K562 (cell line): ENCODE data around the gene MRPL55. TPM values are rescaled to one million over a fixed set of nuclear protein-coding genes. Genes with fewer than 3 reads are reported as not detected.

Source experiments
- ATAC-seq: fragments of 200-7000 bp; cut with Tn5 transposase; 3 replicates; pipeline ENCODE4 v1.9.1; 2020; ENCODE audit warnings: moderate library complexity
- BruUV-seq: library from RNA; stranded (reverse); fragments of 400-500 nt; replicated peaks from 2 replicates; lab custom pipeline; 2021; lab: Mats Ljungman, UMichigan
- CTCF ChIA-PET: fragments of 300-600 bp; formaldehyde crosslinking; extraction: SDS; loops from one replicate; lab custom pipeline; 2021; ENCODE audit warnings: low intra/inter-chr PET ratio; lab: Yijun Ruan, JAX
- POLR2A ChIA-PET: fragments of 300-600, 350-650 bp; sonication (Branson Sonifier 250); formaldehyde crosslinking; extraction: SDS; loops from one replicate; lab custom pipeline; 2021; ENCODE audit warnings: antibody characterized with exemption, inconsistent platforms; lab: Yijun Ruan, JAX
- DNase-seq, 4 experiments: peaks; one replicate each; pipeline versions ENCODE4 v3.0.0 to v3.0.0-alpha.2; 2011 to 2018; ENCODE audit warnings: low spot score in 3 of 4, mixed read lengths in 3 of 4; ENCODE audit errors: extremely low read depth in 1 of 4
- FAIRE-seq: peaks from 2 replicates; lab custom pipeline; 2011; peaks lifted over from hg19 to GRCh38; lab: Jason Lieb, UNC
- H2AFZ ChIP-seq: 2 replicates; pipeline ENCODE4 v1.6.0; 2011; ENCODE audit warnings: low read depth, low read length, control low read depth, inconsistent platforms
- H3K27ac ChIP-seq: fragments of 200-600 bp; 3 replicates; pipeline ENCODE4 v1.8.0; 2011; ENCODE audit warnings: low read depth, mild to moderate bottlenecking, control low read depth, inconsistent platforms, low read length, moderate library complexity, mixed read lengths; ENCODE audit errors: extremely low read depth
- H3K27me3 ChIP-seq, 2 experiments: fragments of 300-600 bp in 1 of 2; 2 replicates in 1 of 2; 3 replicates in 1 of 2; pipeline versions ENCODE4 v1.6.0 to v1.8.0; 2011; ENCODE audit warnings: inconsistent platforms in 2 of 2, low read length in 2 of 2, mild to moderate bottlenecking in 1 of 2, mixed read lengths in 1 of 2, moderate library complexity in 1 of 2; ENCODE audit not compliant: control insufficient read depth in 2 of 2, insufficient read depth in 2 of 2
- H3K36me3 ChIP-seq: fragments of 300-600 bp; 3 replicates; pipeline ENCODE4 v1.8.0; 2011; ENCODE audit warnings: mild to moderate bottlenecking, low read length, inconsistent platforms; ENCODE audit not compliant: control insufficient read depth, insufficient read depth
- H3K4me1 ChIP-seq, 2 experiments: fragments of 200-600 bp in 1 of 2; replicated peaks in 1 of 2; 2 replicates in 1 of 2; 3 replicates in 1 of 2; pipeline versions ENCODE4 v1.5.1 to v1.8.0; 2011; ENCODE audit warnings: inconsistent platforms in 2 of 2, low read length in 2 of 2, mild to moderate bottlenecking in 1 of 2, mixed read lengths in 1 of 2, moderate library complexity in 1 of 2; ENCODE audit not compliant: control insufficient read depth in 2 of 2, insufficient read depth in 2 of 2
- H3K4me2 ChIP-seq: 2 replicates; pipeline ENCODE4 v1.6.1; 2011; ENCODE audit warnings: low read length, control low read depth, inconsistent platforms, mixed read lengths; ENCODE audit not compliant: insufficient read depth
- H3K4me3 ChIP-seq: fragments of 200-600 bp; sonication (generic), shearing (Covaris generic); 2 replicates; pipeline ENCODE4 v1.5.1; 2016; ENCODE audit warnings: control low read depth, inconsistent platforms
- H3K79me2 ChIP-seq: fragments of 200-600 bp; 3 replicates; pipeline ENCODE4 v1.8.0; 2011; ENCODE audit warnings: low read length, inconsistent platforms; ENCODE audit not compliant: control insufficient read depth, insufficient read depth
- H3K9ac ChIP-seq, 2 experiments: 2 replicates each; pipeline versions ENCODE4 v1.6.0 to v1.6.1; 2011; ENCODE audit warnings: low read depth in 2 of 2, low read length in 2 of 2, control low read depth in 1 of 2, inconsistent platforms in 1 of 2, mild to moderate bottlenecking in 1 of 2, mixed read lengths in 1 of 2; ENCODE audit not compliant: insufficient read depth in 1 of 2
- H3K9me1 ChIP-seq: one replicate; pipeline ENCODE4 v1.6.0; 2011; ENCODE audit warnings: inconsistent platforms, mild to moderate bottlenecking, low read length, moderate library complexity; ENCODE audit not compliant: control insufficient read depth, insufficient read depth
- H3K9me3 ChIP-seq: replicated peaks from 2 replicates; pipeline ENCODE4 v1.5.1; 2011; ENCODE audit warnings: low read depth, low read length, inconsistent platforms; ENCODE audit not compliant: control insufficient read depth, insufficient read depth
- H4K20me1 ChIP-seq: replicated peaks from 2 replicates; pipeline ENCODE4 v1.6.1; 2011; ENCODE audit warnings: low read length, inconsistent platforms, mixed read lengths; ENCODE audit not compliant: control insufficient read depth, insufficient read depth
- CC2D1A ChIP-seq: fragments of 450-650 bp; IDR thresholded peaks from 2 replicates; pipeline ENCODE4 v1.6.1; 2017; ENCODE audit warnings: mild to moderate bottlenecking
- CTCF ChIP-seq, 3 experiments: IDR thresholded peaks in 2 of 3; conservative IDR thresholded peaks in 1 of 3; 2 replicates each; pipeline ENCODE4 v1.5.1; 2011 to 2012; ENCODE audit warnings: low read length in 3 of 3, mild to moderate bottlenecking in 3 of 3, control low read depth in 2 of 3, improper control_type of control experiment in 1 of 3, inconsistent platforms in 1 of 3, low read depth in 1 of 3, mixed read lengths in 1 of 3, moderate library complexity in 1 of 3; ENCODE audit not compliant: insufficient read depth in 2 of 3
- ELF4 ChIP-seq: fragments of 450-650 bp; formaldehyde crosslinking; IDR thresholded peaks from 2 replicates; pipeline ENCODE4 v1.4.0; 2022; ENCODE audit warnings: missing genetic modification characterization
- FOSL1 ChIP-seq: fragments of 200-800 bp; sonication (Bioruptor generic); conservative IDR thresholded peaks from 2 replicates; pipeline ENCODE4 v1.6.1; 2016; ENCODE audit warnings: missing genetic modification characterization, missing compliant biosample characterization
- GTF2B ChIP-seq: IDR thresholded peaks from 2 replicates; pipeline ENCODE4 v1.6.1; 2011; ENCODE audit not compliant: insufficient read length; ENCODE audit errors: extremely low read depth
- HMGN3 ChIP-seq: IDR thresholded peaks from 2 replicates; pipeline ENCODE4 v1.6.1; 2011; ENCODE audit warnings: borderline replicate concordance, low read depth, mild to moderate bottlenecking, mixed read lengths, low read length; ENCODE audit not compliant: insufficient read length; ENCODE audit errors: extremely low read depth
- PPARD ChIP-seq: fragments of 250-450 bp; sonication (Bioruptor Pico); IDR thresholded peaks from 2 replicates; pipeline ENCODE4 v1.8.0; 2022; ENCODE audit warnings: inconsistent platforms, mild to moderate bottlenecking, moderate library complexity
- RAD21 ChIP-seq, 2 experiments: fragments of 250-450 bp in 1 of 2; fragments of 450-650 bp in 1 of 2; sonication (Bioruptor Pico) in 1 of 2; formaldehyde crosslinking in 1 of 2; IDR thresholded peaks in 1 of 2; conservative IDR thresholded peaks in 1 of 2; 2 replicates each; pipeline versions ENCODE4 v1.4.0 to v1.8.0; 2020 to 2022; ENCODE audit warnings: mild to moderate bottlenecking in 2 of 2, moderate library complexity in 1 of 2
- SIRT6 ChIP-seq: IDR thresholded peaks from one replicate; pipeline ENCODE4 v1.6.1; 2012; ENCODE audit warnings: low read depth, mild to moderate bottlenecking, control low read depth, inconsistent platforms, low read length, moderate library complexity
- SMC3 ChIP-seq: conservative IDR thresholded peaks from 2 replicates; pipeline ENCODE4 v1.6.1; 2011; ENCODE audit warnings: low read depth, low read length, improper control_type of control experiment; ENCODE audit not compliant: insufficient read depth
- STAG1 ChIP-seq: sonication (generic); formaldehyde crosslinking; IDR thresholded peaks from 2 replicates; pipeline ENCODE4 v1.5.0; 2020; ENCODE audit warnings: missing genetic modification reagents, borderline replicate concordance
- TRIM28 ChIP-seq: fragments of 450-650 bp; IDR thresholded peaks from 2 replicates; pipeline ENCODE4 v1.6.1; 2017
- ZKSCAN1 ChIP-seq: fragments of 150-350 bp; IDR thresholded peaks from 2 replicates; pipeline ENCODE4 v1.6.1; 2016; ENCODE audit warnings: low read depth, low read length
- ZNF124 ChIP-seq: sonication (generic); formaldehyde crosslinking; IDR thresholded peaks from 2 replicates; pipeline ENCODE4 v1.8.1; 2022; ENCODE audit warnings: missing genetic modification reagents
- ZNF134 ChIP-seq: fragments of 250-450 bp; sonication (Bioruptor Pico); conservative IDR thresholded peaks from 2 replicates; pipeline ENCODE4 v1.4.0; 2020
- WGBS: fragments of 100-300 bp; shearing (Covaris generic); methylation state at CpG from one replicate; pipeline ENCODE4 v1.1.6; 2016; ENCODE audit warnings: low coverage, mixed read lengths; ENCODE audit not compliant: insufficient coverage; ENCODE audit errors: missing lambda C conversion rate; 5-methylcytosine and 5-hydroxymethylcytosine counted together
- in situ Hi-C: fragments of 300-500 bp; cut with MboI; formaldehyde crosslinking; loops from 4 replicates; pipeline ENCODE4 v1.15.0; 2018; ENCODE audit warnings: inconsistent platforms, mixed read lengths
- intact Hi-C: fragments of 100-400 bp; cut with micrococcal nuclease; formaldehyde crosslinking; loops from 2 replicates; pipeline ENCODE4 v1.14.2; 2022
- polyA plus RNA-seq, 8 experiments: library from polyadenylated mRNA; depleted of rRNA in 4 of 8; stranded (reverse) in 5 of 8; unstranded in 3 of 8; fragments of >200 nt; fragmentation: Nextera tagmentation in 2 of 8; fragmentation: Illumina TruSeq in 1 of 8; extraction: Ambion mirVana in 2 of 8; extraction: Trizol in 1 of 8; gene quantifications; 2 replicates each; pipeline versions ENCODE4 v1.2.1 to v1.2.3, GENCODE V29; 2011 to 2014; ENCODE audit warnings: inconsistent platforms in 1 of 8, missing spikeins in 1 of 8
- total RNA-seq, 7 experiments: library from RNA; depleted of rRNA in 6 of 7; stranded (reverse); fragments of >200 nt in 6 of 7; fragmentation: Illumina TruSeq in 2 of 7; extraction: Trizol in 2 of 7; gene quantifications; 2 replicates each; pipeline versions ENCODE4 v1.2.1 to v1.2.3, GENCODE V29; 2011 to 2021; ENCODE audit warnings: low replicate concordance in 1 of 7
- TF ChIP-seq, protein P1 (sequence below): IDR thresholded peaks from 2 replicates; pipeline ENCODE4 v1.6.1; 2012; ENCODE audit warnings: low read depth, low read length, improper control_type of control experiment, borderline replicate concordance

MRPL55 gene
- total and polyA plus RNA-seq, 9 of the 15 experiments (the other 6 are each of a cell fraction or from before 2014, with no cell fraction given): 34.9 to 228 (median 81.0) TPM

GRCh38 chr1:228073857-228074545 lies 35.1 kb downstream of the MRPL55 start:
- ATAC-seq: peak; percentile 77
- H3K36me3 ChIP-seq: no peaks in the 10 kb centered on the region
- H3K4me1 ChIP-seq: peaks cover 0 to 29% of the 10 kb centered on the region in 2 experiments; a peak in 2 of 5 replicates
- peaks cover 34% of the 10 kb centered on the region for H4K20me1 ChIP-seq
- no peak overlapping the region for H3K4me3 ChIP-seq
- CTCF ChIA-PET: interaction anchor here (0.6 to 1.5 kb wide), 3 partner anchors 70 to 1227 kb away, joined by 4 read pairs; no protein-coding TSS in a partner anchor
- H3K9ac ChIP-seq: peak overlapping the region in 1 of 2 experiments; percentile 6; a peak in 2 of 4 replicates
- no peaks in the 10 kb centered on the region for H3K9me3 ChIP-seq
- peaks cover 0 to 24% of the 10 kb centered on the region in 2 experiments; a peak in 3 of 5 replicates for H3K27me3 ChIP-seq
- 9% methylated on average over 16 of the region's 16 CpGs for WGBS
- no TSS peak for BruUV-seq
- no peak overlapping the region for H2AFZ ChIP-seq
- H3K79me2 ChIP-seq: no peaks in the 10 kb centered on the region
- intact Hi-C loops (loop anchor here (1.0 kb wide), 1 partner anchor 70 kb away; no protein-coding TSS in a partner anchor), in situ Hi-C loops (no loop called here)
- no peak overlapping the region for H3K4me2 ChIP-seq
- FAIRE-seq: peak; percentile 54
- POLR2A ChIA-PET: interaction anchor here (0.6 to 1.6 kb wide), 5 partner anchors 9 to 238 kb away, joined by 3 to 7 read pairs (median 3); no protein-coding TSS in a partner anchor
- no peak overlapping the region for H3K27ac ChIP-seq
- peak; percentile 61 to 69 (median 62) for DNase-seq
- no peaks in the 10 kb centered on the region for H3K9me1 ChIP-seq
- TF ChIP-seq FOSL1 (tag) (no peak), TRIM28 (no peak), STAG1 (CRISPR knock-in tag) (peak; percentile 13; the same call in 1 of the 2 replicates), CC2D1A (0 out of 2 replicates have a peak, but pooled peaks have one; percentile 14), ZNF124 (no peak), RAD21 (CRISPR knock-in tag; conservative IDR thresholded peaks at IDR 0.05 in 1 of 2, IDR thresholded peaks at IDR 0.05 in 1 of 2) (peak; percentile 38 to 71; a peak in 3 of 4 replicates), SMC3 (peak; percentile 35; the same call in 1 of the 2 replicates), PPARD (CRISPR knock-in tag) (no peak), ELF4 (CRISPR knock-in tag) (no peak), ZKSCAN1 (no peak), GTF2B (no peak), SIRT6 (no peak), ZNF134 (no peak), CTCF (IDR thresholded peaks at IDR 0.05 in 2 of 3, conservative IDR thresholded peaks at IDR 0.05 in 1 of 3; ENCODE audit: insufficient read depth in 2 of 3, low read depth in 1 of 3, low read length in 3 of 3) (peak; percentile 69 to 77 (median 72)), HMGN3 (peak; percentile 37)
- TF ChIP-seq, protein P1, sequence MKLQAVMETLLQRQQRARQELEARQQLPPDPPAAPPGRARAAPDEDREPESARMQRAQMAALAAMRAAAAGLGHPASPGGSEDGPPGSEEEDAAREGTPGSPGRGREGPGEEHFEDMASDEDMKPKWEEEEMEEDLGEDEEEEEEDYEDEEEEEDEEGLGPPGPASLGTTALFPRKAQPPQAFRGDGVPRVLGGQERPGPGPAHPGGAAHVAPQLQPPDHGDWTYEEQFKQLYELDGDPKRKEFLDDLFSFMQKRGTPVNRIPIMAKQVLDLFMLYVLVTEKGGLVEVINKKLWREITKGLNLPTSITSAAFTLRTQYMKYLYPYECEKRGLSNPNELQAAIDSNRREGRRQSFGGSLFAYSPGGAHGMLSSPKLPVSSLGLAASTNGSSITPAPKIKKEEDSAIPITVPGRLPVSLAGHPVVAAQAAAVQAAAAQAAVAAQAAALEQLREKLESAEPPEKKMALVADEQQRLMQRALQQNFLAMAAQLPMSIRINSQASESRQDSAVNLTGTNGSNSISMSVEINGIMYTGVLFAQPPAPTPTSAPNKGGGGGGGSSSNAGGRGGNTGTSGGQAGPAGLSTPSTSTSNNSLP: no peak
